HG03159 (cell line): ENCODE data around the gene H6PD.
A peak's percentile ranks its signal among the peaks of the same experiment; 100 is the strongest.

Source experiments
- ATAC-seq: cut with Tn5 transposase; IDR thresholded peaks from one replicate; pipeline ENCODE4 v1.9.1; 2021; ENCODE audit warnings: mild to moderate bottlenecking, moderate library complexity; ENCODE audit not compliant: unreplicated experiment

Gene H6PD

DNA sequence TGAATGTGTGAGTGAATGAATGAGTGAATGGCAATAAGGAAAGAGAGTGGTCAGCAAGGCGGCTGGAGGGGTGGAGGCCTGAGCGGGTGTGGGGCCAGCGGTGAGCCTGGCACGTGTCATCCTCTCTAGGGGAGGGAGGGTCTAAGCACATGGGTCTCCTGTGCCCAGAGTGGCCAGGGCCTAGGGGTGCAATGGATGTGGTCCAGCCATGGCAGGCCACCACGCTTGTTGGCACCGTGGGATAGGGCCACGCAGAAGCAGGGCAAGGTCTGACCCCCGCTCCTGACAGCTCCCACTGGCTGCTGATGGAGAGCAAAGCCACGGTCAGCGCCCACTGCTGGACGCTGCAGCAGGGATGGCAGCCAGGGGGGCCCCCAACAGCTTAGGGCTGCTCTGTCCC is 38.6 kb downstream of the H6PD start:
- no peak for ATAC-seq

DNA sequence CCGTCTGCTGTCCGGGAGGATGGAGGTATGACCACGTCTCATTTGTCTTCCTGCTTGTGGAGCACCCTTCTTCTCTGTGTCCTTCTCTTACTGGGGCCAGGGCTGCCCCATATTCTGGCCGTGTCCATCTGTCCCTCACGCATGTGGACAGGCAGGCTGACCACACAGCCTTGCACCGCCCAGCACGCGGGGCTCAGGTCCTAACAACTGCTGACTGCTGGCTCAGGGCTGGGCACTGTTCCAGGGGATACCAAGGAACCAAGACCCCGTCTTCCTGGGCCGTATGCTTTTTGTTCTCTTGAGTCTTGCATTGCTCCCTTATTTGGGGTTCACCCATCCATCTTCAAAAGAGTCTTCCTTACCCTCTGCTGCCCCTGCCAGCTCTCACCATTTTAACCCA is 40.6 kb downstream of the H6PD start:
- ATAC-seq, result no peak

DNA sequence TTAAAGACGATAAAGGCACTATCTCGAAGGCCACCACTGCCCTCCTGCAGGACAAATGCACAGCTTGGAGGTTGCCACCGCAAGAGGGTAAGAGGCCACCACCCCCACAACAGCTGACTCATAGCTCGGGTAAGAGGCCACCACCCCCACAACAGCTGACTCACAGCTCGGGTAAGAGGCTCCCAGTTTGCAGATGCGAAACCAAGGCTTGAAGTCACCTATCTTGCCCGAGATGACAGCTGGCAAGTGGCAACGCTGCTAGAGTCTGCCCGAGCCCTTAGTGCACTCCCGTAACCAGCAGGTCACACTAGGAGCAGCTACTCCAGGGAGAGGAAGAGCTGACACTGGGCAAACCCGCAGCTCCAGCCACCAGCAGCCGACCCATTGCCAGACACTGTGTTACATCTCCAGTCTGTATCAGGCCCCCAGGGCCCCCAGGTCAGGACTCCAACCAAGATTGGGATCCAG is 41.0 kb downstream of the H6PD start:
- peak; percentile 92 for ATAC-seq

DNA sequence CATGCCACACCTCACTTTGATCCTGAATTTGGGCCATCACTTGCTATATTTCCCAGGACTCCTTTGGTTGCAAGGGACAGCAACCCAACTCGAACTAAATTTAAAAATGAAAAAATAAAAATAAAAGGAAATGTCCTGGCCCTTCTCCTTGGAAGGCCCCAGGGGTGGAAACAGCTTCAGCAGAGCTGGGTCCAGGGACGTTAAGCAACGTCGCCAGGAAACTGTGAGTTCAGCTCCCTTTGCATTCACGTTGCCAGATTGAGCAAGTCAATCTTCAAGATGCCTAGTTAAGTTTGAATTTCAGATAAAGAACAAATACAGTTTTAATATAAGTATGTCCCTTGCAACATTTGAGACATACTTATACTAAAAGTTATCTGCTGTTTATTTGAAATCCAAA is 43.5 kb downstream of the H6PD start:
- no peak for ATAC-seq

DNA sequence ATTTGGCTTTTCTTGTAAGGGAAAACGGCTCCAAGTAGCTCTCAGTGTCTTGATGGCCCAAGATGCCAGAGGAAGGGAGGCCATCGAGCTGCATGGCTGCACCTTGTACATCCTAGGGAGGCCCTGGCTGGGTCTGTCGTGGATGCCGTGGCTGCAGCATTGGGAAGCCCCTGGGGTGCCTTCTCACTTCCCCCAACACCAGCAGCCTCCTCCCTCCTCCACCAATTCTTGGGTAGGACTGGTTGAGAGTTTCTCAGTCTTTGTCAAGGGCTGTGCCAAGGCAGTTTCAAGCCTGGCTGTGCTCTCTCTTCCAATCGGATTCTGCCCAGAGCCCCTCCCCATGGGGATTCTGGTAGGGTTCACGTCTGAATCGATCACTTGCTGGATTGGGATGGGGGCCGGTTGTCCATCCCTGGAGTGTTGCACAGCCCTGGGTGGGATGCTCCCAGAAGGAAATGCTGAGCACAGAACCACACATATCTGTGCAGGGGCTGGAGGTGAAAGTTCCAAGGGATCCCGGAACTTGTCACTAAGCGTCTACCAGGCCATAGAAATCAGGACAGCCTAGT is 44.1 kb downstream of the H6PD start:
- ATAC-seq, result no peak

DNA sequence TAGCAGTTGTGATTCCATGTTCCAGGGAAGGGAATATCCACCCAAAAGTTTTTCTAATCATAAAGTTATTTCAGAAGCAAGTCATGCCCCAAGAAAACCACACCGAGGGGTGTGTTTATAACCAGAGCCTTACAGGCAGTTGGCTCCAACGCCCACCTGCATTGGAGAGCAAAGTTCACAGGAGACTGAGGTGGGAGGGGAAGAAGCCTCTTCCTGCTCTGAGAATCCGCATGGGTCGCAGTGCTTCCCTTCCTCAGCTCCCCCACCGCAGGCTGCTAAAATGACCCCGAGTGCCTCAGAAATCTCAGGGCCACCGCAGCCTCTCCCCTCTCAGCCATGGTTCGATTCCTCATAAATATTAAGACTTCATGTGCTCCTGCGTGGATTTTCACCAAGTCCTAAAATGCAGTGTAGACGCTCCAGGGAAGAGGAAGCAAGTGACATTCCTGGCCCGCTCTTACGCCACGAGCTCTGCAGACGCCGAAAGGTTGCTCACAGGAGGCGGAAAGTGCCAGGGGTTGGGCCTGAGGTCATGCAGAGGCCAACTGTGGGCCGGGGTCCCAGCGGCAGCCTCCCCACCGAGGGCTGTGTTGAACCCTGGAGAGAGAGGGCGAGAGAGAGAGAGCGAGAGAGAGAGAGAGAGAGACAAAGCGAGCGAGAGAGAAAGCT is 44.7 kb downstream of the H6PD start:
- ATAC-seq, result no peak

DNA sequence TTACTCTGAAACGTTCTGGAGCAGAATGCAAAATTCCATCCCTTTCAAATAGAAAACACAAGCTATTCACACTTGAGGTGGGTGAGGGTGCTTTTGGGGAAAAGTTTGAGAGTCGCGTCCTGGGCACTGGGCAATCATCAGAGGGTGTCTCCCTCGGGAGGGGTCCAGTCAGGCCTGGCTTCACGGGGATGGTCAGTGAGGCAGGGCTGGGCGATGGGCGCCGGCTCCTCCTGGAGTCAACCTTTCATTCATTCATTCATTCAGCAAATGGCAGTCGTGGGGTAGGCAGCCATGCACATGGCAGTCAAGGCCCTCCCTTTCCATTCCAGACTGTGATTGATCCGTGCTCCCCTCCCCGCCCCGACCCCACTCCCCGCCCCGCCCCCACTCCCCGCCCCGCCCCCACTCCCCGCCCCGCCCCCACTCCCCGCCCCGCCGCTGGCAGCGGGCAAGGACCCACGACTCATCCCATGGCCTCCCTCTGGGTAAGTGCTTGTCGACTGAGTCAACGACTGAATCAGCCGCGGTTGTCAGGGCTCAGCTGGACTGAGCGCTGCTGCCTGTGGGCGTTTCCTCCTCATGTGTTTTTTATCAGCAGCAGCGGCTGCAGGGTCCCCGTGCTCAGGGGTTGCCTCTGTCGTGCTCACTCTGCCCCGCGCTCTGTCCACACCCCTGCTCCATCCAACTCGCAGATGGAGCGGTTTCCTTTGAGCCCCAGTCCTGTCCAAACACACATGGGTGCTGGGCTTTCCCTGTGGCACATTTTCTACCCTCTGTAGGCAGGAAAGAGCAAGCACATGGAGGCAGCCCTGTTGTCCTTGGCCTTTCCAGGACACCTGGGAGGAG is 45.7 kb downstream of the H6PD start:
- ATAC-seq, result no peak

DNA sequence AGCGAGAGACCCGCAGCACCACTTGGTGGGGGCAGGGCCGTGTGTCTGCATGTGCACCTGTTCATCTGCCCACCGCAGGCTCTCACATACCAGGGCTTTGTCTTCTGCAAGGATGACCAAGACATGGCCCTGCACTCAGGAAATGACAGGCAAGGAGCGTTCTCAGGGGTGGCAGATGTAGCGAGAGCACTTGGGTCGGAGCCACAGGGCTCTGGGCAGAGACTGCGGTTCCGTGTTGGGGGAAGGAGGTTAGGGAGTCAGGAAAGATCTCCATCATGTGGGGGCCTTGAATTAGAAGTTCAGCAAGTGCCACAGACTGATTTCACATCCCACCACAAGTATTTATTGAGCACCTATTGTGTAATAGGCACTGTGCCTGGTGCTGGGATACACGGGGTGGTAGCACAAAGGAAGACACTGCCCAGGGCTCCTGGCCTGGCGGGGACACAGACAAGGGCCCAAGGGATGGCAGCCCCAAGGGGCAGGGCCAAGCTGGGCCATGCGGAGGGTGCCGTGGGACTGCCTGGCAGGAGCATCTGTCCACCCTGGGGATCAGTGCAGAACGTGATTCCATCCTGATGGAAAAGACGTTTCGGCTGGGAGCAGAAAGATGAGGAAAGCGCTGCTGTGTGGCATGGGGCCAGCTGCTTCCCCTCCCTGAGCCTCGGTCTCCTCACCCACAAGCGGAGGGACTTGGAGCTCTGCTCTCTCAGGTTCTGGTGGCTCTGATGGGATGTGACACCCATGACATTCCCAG is 46.7 kb downstream of the H6PD start:
- no peak for ATAC-seq

DNA sequence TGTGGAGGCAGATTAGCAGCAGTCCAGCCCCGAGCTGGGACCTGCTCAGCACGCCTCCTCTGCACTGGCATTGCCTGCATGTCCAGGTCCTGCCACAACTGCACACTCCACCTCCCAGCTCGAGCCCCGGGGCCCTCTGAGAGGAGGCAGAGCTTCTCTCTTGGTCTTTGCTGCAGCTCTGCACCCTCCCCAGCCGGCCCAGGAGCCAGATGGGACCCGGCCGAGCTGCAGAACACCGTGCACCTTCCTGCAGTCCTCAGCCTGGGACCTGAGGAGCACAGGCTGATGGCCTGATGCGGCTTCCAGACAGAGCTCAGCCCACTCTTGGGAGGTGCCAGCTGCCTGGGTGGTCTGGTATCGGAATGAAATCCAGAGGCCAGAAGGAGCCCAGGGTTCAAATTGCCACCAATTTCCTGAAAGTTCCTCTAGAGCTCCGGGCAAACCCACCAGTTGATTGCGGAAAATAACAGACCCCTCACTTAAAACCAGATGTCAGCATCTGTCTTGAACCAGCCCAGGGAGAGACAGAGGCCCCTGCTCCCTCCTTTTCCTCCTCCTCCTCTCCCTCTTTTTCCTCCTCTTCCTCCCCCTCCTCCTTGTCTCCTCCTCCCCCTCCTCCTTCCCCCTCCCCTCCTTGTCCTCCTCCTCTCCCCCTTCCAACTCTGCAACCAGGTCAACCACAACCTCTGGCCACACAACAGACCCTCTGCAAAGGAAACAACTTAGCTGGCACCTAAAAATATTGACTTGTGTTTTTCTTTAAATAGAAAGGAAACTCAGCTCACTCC is 47.5 kb downstream of the H6PD start:
- no peak for ATAC-seq

DNA sequence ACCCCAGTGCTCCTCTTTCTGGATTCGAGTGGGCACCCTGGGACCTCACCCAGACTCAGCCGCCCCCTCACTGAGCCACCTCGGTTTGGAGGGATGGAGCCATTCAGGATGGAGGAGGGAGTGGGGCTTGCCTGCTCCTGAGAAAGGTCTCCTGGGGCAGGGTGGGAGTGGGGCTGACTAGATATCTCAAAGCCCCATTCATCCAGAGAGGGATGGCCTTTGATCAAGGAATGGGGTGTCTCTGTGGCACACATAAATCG is 48.1 kb downstream of the H6PD start:
- no peak for ATAC-seq

DNA sequence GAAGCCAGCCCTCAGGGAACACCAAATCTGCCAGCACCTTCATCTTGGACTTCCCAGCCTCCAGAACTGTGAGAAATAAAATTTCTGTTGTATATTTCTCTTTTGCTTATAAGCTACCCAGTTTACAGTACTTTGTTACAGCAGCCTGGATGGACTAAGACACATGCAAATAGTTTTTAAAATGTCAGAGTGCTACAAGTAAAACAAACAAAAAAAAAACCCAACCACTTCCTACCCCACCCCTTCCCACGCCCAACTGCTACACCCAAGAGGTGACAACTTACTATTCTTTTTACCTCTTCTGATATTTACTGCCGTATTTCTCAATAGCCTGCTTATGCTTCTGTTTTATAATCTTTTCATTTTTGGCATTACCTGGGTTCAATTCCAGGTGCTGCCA is 49.5 kb downstream of the H6PD start:
- ATAC-seq, result no peak

DNA sequence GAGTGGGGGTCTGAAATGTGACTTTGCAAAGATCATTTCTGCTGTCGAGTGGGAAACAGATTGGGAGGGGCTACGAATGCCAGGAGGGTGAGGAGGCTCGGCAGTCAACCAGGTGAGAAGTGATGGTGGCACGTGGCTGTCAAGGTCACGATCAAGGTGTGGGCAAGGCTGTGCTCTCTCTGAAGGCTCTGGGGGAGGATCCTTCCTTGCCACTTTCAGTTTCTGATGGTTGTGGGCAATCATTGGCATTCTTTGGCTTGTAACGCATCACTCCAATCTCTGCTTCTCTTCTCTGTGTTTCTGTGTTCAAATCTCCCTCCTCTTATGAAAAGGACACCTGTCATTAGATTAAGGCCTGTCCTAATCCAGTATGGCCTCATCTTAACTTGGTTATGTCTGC is 52.0 kb downstream of the H6PD start:
- ATAC-seq, result no peak

DNA sequence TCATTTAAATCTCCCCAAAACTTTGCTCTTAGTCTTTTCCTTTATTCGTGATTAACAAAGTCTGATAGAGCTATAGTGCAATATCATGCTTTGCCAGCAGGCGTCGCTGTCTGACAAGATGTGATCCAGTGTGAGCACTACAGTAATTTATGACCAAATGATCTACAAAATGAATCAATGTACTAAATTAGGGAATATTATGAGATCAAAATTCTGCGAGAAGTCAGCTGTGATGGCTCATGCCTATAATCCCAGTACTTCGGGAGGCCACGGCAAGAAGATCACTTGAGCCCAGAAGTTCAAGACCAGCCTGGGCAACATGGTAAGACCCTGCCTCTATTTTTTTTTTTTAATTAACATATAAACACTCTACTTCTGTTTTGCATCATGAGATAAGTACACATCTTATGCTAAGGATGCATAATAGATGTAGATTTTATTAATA is 54.5 kb downstream of the H6PD start:
- no peak for ATAC-seq

DNA sequence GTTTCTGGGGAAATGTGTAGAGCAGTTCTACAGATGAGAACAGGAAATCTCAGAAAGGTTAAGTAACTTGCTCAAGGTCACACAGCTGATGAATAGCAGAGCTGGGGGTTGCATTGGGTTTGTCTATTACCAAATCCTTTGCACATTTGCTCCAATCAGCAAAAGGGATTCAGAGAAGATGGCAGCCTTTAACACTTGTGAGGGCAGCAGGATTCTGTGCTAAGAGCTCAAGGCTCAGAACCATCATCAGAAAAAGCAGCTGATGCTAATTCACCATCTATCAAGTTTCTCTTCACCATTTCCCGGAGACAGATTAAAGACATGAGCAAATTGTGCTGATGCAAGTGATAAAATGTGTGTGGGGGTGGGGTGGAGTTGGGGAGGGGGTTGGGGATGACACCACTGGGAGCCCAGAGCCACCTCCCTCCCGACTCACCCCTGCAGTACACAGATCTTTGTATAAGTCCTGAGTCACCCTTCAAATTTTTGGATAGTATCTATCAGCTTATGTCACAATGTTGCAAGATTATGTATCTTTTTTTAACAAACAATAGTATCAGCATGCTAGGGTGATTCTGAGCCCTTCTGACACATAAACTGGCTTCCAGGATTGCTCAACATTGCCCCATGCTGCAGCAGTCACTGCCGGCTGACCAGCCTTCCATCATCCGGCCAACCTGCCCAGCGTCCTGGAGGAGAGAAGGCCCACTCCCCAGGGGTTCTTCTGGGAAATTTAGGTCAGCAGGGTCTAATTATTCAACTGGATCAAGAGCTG is 55.3 kb downstream of the H6PD start:
- no peak for ATAC-seq

DNA sequence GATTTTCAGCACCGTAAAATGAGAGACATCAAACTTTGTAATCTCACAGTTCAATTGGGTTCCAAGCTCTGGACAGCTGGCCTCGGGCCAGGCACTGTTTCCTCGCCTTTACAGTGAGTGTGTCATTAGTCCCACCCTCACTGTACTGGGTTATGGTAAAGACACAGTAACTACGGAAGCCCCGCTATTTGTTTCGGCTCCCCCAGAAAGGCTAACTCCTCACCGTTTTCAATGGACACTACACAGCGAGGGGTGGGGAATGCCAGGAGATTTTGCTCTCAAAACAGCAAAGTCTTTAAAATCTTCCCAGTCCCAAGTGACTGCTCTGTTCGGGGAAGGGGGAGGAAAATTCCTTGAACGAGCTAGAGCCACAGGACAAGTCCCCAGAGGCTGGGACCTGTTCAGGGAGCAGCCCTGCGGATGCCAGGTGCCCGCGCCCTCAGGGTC is 57.4 kb downstream of the H6PD start:
- ATAC-seq, result no peak

DNA sequence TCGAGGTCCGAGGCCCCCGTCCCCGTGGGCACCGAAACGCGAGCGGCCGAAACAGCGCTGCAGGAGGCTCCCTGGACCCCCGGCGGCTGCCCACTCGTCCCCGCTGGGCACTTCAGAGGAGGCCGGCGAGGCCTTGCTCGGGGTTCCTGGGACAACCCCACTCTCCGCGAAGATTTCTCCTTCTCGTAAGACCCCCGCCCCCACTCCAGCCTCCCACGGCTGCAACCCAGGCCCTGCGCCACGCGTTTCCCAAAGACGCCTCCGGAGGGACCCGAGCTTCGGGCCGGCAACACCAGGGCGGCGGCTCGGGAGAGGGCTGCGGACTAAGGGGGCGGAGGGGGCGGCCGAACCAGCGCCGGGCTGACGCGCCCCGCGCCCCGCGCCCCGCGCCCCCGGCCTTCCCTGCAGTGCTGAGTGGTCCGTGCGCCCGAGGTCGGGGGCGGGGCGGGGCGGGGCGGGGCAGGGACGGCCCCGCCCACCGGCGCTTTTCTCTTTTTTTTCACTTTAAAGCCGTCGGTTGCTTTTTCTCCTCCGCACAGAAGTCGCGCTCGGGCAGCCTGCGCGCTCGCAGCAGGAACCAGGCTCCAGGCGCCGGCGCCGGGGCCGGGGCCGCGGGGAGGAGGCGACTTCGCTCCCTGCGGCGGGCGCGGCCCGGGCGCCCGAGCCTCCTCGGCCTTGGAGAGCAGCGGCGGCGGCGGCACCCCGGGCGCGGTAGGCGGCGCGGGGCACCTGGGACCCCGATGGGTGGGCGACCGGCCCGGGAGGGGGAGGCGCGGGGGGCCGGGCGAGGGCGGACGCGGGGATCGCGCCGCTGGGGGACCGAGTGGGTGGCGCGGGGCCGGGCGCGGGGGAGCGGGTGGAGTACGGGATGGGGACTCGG is 58.0 kb downstream of the H6PD start, which contains the start of gene SPSB1:
SPSB1 (plus strand) TSS at position 534 of the 880 bp plus-strand sequence. CDS start 62,998 bp downstream, outside the sequence.
- no peak for ATAC-seq

DNA sequence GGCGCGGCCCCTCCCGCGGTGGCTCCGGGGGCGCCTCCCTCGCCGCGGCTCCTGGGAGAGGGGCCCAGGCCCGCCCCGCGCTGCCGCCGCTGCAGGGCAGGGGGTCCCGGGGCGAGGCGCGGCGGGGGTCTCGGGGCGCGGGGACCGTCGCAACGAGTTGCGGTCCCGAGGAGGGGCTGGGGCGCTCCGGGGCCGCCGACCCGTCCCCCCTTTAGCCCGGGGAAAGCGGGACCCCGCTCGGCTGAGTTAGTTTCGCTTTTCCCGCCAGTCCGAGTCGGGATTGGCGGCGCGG is 58.6 kb downstream of the H6PD start:
- no peak for ATAC-seq

DNA sequence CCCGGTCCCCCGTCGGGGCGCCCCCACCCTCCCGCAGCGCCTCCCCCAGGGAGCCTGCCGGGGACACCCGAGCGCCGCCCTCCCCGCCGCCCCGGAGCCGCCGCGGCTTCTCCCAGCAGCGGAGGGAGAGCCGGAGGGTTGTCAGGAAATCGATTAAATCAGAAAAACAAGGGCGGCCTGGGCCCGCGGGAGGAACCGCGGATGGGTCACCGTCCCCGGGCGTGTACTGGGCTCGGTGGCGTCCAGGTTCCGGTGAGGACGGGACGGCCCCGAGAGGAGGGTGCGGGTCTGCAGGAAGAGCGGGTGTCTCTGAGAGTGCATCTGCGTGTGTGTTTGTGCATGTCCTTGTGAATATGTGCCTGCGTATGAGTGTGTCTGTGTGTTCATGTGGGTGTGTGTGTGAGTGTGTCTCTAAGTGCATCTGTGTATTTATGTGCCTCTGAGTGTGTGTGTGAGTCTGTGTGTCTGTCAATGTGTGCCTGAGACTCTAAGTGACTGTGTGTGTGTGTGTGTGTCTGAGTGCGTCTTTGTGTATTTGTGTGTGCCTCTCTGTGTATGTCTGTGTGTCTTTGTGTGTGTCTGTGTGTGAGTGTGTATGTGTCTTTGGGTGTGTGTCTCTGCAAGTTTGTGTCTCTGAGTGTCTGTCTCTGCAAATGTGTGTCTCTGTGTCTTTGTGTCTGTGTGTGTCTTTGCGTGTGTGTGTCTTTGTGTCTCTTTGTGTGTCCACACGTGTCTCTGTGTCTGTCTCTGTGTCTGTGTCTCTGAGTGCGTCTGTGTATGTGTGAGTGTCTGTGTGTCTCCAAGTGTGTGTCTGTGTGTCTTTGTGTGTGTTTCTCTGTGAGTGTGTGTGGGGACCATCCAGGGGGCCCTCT is 59.2 kb downstream of the H6PD start:
- ATAC-seq, result no peak
